Measurements from ENCODE around the gene TEX22.

Gene TEX22

GRCh38 chr14:105376521-105377440, 21.6 kb upstream of the TEX22 start:
- no peak overlapping the region for H3K23ac ChIP-seq (ENCODE audit: low read length)

GRCh38 chr14:105377555-105378182, 20.7 kb upstream of the TEX22 start:
- H3K27ac ChIP-seq (ENCODE audit: low read depth, low read length): no peak overlapping the region
- no peak overlapping the region for H2BK120ac ChIP-seq (ENCODE audit: low read depth, low read length)
- H3K4me2 ChIP-seq (ENCODE audit: low read length): no peak overlapping the region
- H3K9ac ChIP-seq (ENCODE audit: low read length): no peak overlapping the region
- DNase-seq: peak; percentile 19
- no peaks in the 10 kb centered on the region for H3K79me1 ChIP-seq (ENCODE audit: low read length)
- no CpG with 5 or more reads among the region's 23 CpGs for WGBS (ENCODE audit: extremely low coverage, insufficient coverage, low lambda C conversion rate)
- H3K4ac ChIP-seq (ENCODE audit: low read depth, low read length): no peak overlapping the region
- H3K4me3 ChIP-seq (ENCODE audit: low read length): no peak overlapping the region
- no peak overlapping the region for H2BK5ac ChIP-seq (ENCODE audit: low read length)
- no peaks in the 10 kb centered on the region for H3K36me3 ChIP-seq (ENCODE audit: control insufficient read depth, insufficient read depth, low read length)
- H3K79me2 ChIP-seq (ENCODE audit: control insufficient read depth, insufficient read depth, low read length): no peaks in the 10 kb centered on the region
- H2AK5ac ChIP-seq (ENCODE audit: low read length): no peak overlapping the region
- no peak overlapping the region for H4K5ac ChIP-seq (ENCODE audit: low read length)
- H4K8ac ChIP-seq (ENCODE audit: low read depth, low read length): no peak overlapping the region
- H3K18ac ChIP-seq (ENCODE audit: low read length): no peak overlapping the region
- H3K4me1 ChIP-seq (ENCODE audit: control insufficient read depth, low read depth, low read length): no peaks in the 10 kb centered on the region
- no peak overlapping the region for H3K23ac ChIP-seq (ENCODE audit: low read length)
- no peaks in the 10 kb centered on the region for H3K27me3 ChIP-seq (ENCODE audit: insufficient read depth, low read length, poor library complexity)
- H2BK15ac ChIP-seq (replicated peaks; ENCODE audit: low read depth): no peak overlapping the region
- no peak overlapping the region for H3K56ac ChIP-seq (ENCODE audit: low read length)

More at GRCh38 chr14:105376521-105377440, 21.6 kb upstream of the TEX22 start:
- H2BK120ac ChIP-seq (ENCODE audit: low read depth, low read length): no peak overlapping the region
- H3K27me3 ChIP-seq (ENCODE audit: insufficient read depth, low read length, poor library complexity): no peaks in the 10 kb centered on the region
- DNase-seq: peak; percentile 19
- no peaks in the 10 kb centered on the region for H3K79me1 ChIP-seq (ENCODE audit: low read length)
- H3K36me3 ChIP-seq (ENCODE audit: control insufficient read depth, insufficient read depth, low read length): no peaks in the 10 kb centered on the region
- no peak overlapping the region for H2AK5ac ChIP-seq (ENCODE audit: low read length)
- H3K4me1 ChIP-seq (ENCODE audit: control insufficient read depth, low read depth, low read length): no peaks in the 10 kb centered on the region
- no peak overlapping the region for H3K27ac ChIP-seq (ENCODE audit: low read depth, low read length)
- H3K56ac ChIP-seq (ENCODE audit: low read length): no peak overlapping the region
- WGBS (ENCODE audit: extremely low coverage, insufficient coverage, low lambda C conversion rate): no CpG with 5 or more reads among the region's 34 CpGs
- no peak overlapping the region for H3K4me3 ChIP-seq (ENCODE audit: low read length)
- no peak overlapping the region for H4K5ac ChIP-seq (ENCODE audit: low read length)
- H3K9ac ChIP-seq (ENCODE audit: low read length): no peak overlapping the region
- no peak overlapping the region for H2BK15ac ChIP-seq (replicated peaks; ENCODE audit: low read depth)
- no peak overlapping the region for H3K4me2 ChIP-seq (ENCODE audit: low read length)
- H3K4ac ChIP-seq (ENCODE audit: low read depth, low read length): no peak overlapping the region
- no peak overlapping the region for H4K8ac ChIP-seq (ENCODE audit: low read depth, low read length)
- H3K79me2 ChIP-seq (ENCODE audit: control insufficient read depth, insufficient read depth, low read length): no peaks in the 10 kb centered on the region
- no peak overlapping the region for H3K18ac ChIP-seq (ENCODE audit: low read length)
- no peak overlapping the region for H2BK5ac ChIP-seq (ENCODE audit: low read length)

- Histone ChIP-seq H3K56ac (ENCODE audit: low read length) (no peak overlapping the region), H3K27ac (ENCODE audit: low read depth, low read length) (no peak overlapping the region), H2BK120ac (ENCODE audit: low read depth, low read length) (no peak overlapping the region), H4K5ac (ENCODE audit: low read length) (no peak overlapping the region), H2BK5ac (ENCODE audit: low read length) (no peak overlapping the region), H3K79me1 (ENCODE audit: low read length) (no peaks in the 10 kb centered on the region), H3K27me3 (ENCODE audit: insufficient read depth, low read length, poor library complexity) (no peaks in the 10 kb centered on the region), H3K4me3 (ENCODE audit: low read length) (no peak overlapping the region), H3K18ac (ENCODE audit: low read length) (no peak overlapping the region), H3K4me1 (ENCODE audit: control insufficient read depth, low read depth, low read length) (no peaks in the 10 kb centered on the region), H3K9ac (ENCODE audit: low read length) (no peak overlapping the region), H3K23ac (ENCODE audit: low read length) (no peak overlapping the region), H3K4me2 (ENCODE audit: low read length) (no peak overlapping the region), H3K36me3 (ENCODE audit: control insufficient read depth, insufficient read depth, low read length) (no peaks in the 10 kb centered on the region), H3K4ac (ENCODE audit: low read depth, low read length) (no peak overlapping the region), H4K8ac (ENCODE audit: low read depth, low read length) (no peak overlapping the region), H3K79me2 (ENCODE audit: control insufficient read depth, insufficient read depth, low read length) (no peaks in the 10 kb centered on the region), H2BK15ac (replicated peaks; ENCODE audit: low read depth) (no peak overlapping the region), H2AK5ac (ENCODE audit: low read length) (no peak overlapping the region)
- no peak for DNase-seq
- WGBS (ENCODE audit: extremely low coverage, insufficient coverage, low lambda C conversion rate): no CpG with 5 or more reads among the region's 11 CpGs
Observed at GRCh38 chr14:105378199-105378598, 20.1 kb upstream of the TEX22 start.

DNA sequence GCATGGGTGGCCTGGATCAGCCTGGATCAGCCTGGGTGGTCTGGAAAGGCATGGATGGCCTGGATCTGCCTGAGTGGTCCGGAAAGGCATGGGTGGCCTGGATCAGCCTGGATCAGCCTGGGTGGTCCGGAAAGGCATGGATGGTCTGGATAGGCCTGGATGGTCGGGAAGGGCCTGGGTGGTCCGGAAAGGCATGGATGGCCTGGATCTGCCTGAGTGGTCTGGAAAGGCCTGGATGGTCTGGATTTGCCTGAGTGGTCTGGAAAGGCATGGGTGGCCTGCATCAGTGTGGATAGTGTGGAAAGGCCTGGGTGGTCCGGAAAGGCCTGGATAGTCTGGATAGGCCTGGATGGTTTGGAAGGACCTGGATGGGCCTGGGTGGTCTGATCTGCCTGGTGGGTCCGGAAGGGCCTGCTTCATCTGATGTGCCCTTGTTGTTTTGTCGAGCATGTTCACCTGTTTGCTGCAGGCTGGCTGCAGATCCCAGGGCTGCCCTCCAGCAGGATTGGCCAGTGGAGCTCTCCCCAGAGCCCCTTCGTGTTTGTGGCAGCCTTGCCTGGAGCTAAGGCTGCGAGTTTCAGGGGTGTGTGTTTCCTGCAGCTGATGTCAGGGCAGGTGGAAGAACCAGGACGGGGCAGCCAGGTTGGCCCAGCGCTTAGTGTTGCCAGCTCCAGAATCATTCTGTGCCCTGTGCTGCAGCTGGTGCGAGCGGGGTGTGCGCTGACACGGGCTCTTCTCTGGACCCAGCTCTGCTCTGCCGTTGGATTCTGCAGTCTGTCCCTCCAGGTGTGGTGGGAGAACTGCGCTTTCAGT, 19.3 kb upstream of the TEX22 start:
- H3K56ac ChIP-seq (ENCODE audit: low read length): no peak overlapping the region
- DNase-seq: no peak
- no peak overlapping the region for H4K8ac ChIP-seq (ENCODE audit: low read depth, low read length)

GRCh38 chr14:105379946-105380345, 18.4 kb upstream of the TEX22 start:
- Histone ChIP-seq H3K36me3 (ENCODE audit: control insufficient read depth, insufficient read depth, low read length) (no peaks in the 10 kb centered on the region), H4K8ac (ENCODE audit: low read depth, low read length) (no peak overlapping the region), H4K5ac (ENCODE audit: low read length) (no peak overlapping the region), H2BK120ac (ENCODE audit: low read depth, low read length) (no peak overlapping the region), H3K4me1 (ENCODE audit: control insufficient read depth, low read depth, low read length) (no peaks in the 10 kb centered on the region), H3K18ac (ENCODE audit: low read length) (no peak overlapping the region), H3K27ac (ENCODE audit: low read depth, low read length) (no peak overlapping the region), H2AK5ac (ENCODE audit: low read length) (no peak overlapping the region), H2BK5ac (ENCODE audit: low read length) (no peak overlapping the region), H3K4me3 (ENCODE audit: low read length) (no peak overlapping the region), H3K79me1 (ENCODE audit: low read length) (no peaks in the 10 kb centered on the region), H3K4ac (ENCODE audit: low read depth, low read length) (no peak overlapping the region), H3K4me2 (ENCODE audit: low read length) (no peak overlapping the region), H3K9ac (ENCODE audit: low read length) (no peak overlapping the region), H3K27me3 (ENCODE audit: insufficient read depth, low read length, poor library complexity) (no peaks in the 10 kb centered on the region), H2BK15ac (replicated peaks; ENCODE audit: low read depth) (no peak overlapping the region), H3K23ac (ENCODE audit: low read length) (no peak overlapping the region), H3K79me2 (ENCODE audit: control insufficient read depth, insufficient read depth, low read length) (no peaks in the 10 kb centered on the region), H3K56ac (ENCODE audit: low read length) (no peak overlapping the region)
- no peak for DNase-seq
- WGBS (ENCODE audit: extremely low coverage, insufficient coverage, low lambda C conversion rate): no CpG with 5 or more reads among the region's 14 CpGs

More for the DNA sequence above, 19.3 kb upstream of the TEX22 start:
- no peak overlapping the region for H3K18ac ChIP-seq (ENCODE audit: low read length)
- no peak overlapping the region for H4K5ac ChIP-seq (ENCODE audit: low read length)
- no peak overlapping the region for H3K23ac ChIP-seq (ENCODE audit: low read length)
- H2BK120ac ChIP-seq (ENCODE audit: low read depth, low read length): no peak overlapping the region
- H3K4me1 ChIP-seq (ENCODE audit: control insufficient read depth, low read depth, low read length): no peaks in the 10 kb centered on the region
- no CpG with 5 or more reads among the region's 17 CpGs for WGBS (ENCODE audit: extremely low coverage, insufficient coverage, low lambda C conversion rate)
- no peak overlapping the region for H3K4ac ChIP-seq (ENCODE audit: low read depth, low read length)
- H3K36me3 ChIP-seq (ENCODE audit: control insufficient read depth, insufficient read depth, low read length): no peaks in the 10 kb centered on the region
- H2AK5ac ChIP-seq (ENCODE audit: low read length): no peak overlapping the region
- no peak overlapping the region for H3K4me3 ChIP-seq (ENCODE audit: low read length)
- H2BK5ac ChIP-seq (ENCODE audit: low read length): no peak overlapping the region
- H3K27me3 ChIP-seq (ENCODE audit: insufficient read depth, low read length, poor library complexity): no peaks in the 10 kb centered on the region
- no peak overlapping the region for H3K9ac ChIP-seq (ENCODE audit: low read length)
- H3K27ac ChIP-seq (ENCODE audit: low read depth, low read length): no peak overlapping the region
- H3K79me2 ChIP-seq (ENCODE audit: control insufficient read depth, insufficient read depth, low read length): no peaks in the 10 kb centered on the region
- H3K4me2 ChIP-seq (ENCODE audit: low read length): no peak overlapping the region
- no peak overlapping the region for H2BK15ac ChIP-seq (replicated peaks; ENCODE audit: low read depth)
- no peaks in the 10 kb centered on the region for H3K79me1 ChIP-seq (ENCODE audit: low read length)
